Natural killer cell (primary cell): ENCODE results near the gene PDE11A. TPM values are rescaled to one million over a fixed set of nuclear protein-coding genes. Genes with fewer than 3 reads are reported as not detected.

ENCODE experiments used
- ATAC-seq, 3 donors: fragments of 150-1000 bp in 2 of 3; fragments of 200-7000 bp in 1 of 3; cut with Tn5 transposase; 1 replicate in 1 of 3; 2 replicates in 2 of 3; pipeline ENCODE4 v1.10.0; 2021; ENCODE audit warnings: mild to moderate bottlenecking in 2 of 3, moderate library complexity in 2 of 3
- DNase-seq, 2 donors: peaks; one replicate each; pipeline versions ENCODE4 v3.0.0 to v3.0.0-alpha.2; 2013 to 2021; ENCODE audit warnings: mixed read lengths in 1 of 2
- H3K27ac ChIP-seq: one replicate; pipeline ENCODE4 v1.5.1; 2013; ENCODE audit warnings: mild to moderate bottlenecking, low read length
- H3K27me3 ChIP-seq: one replicate; pipeline ENCODE4 v1.6.1; 2013; ENCODE audit warnings: low read length; ENCODE audit not compliant: control insufficient read depth, insufficient read depth
- H3K36me3 ChIP-seq: one replicate; pipeline ENCODE4 v1.6.1; 2013; ENCODE audit warnings: low read length; ENCODE audit not compliant: control insufficient read depth, insufficient read depth
- H3K4me1 ChIP-seq: one replicate; pipeline ENCODE4 v1.6.1; 2013; ENCODE audit warnings: low read length; ENCODE audit not compliant: control insufficient read depth, insufficient read depth
- H3K4me3 ChIP-seq: one replicate; pipeline ENCODE4 v1.5.1; 2013; ENCODE audit warnings: low read length
- H3K9me3 ChIP-seq: one replicate; pipeline ENCODE4 v1.6.1; 2013; ENCODE audit warnings: low read length; ENCODE audit not compliant: control insufficient read depth, insufficient read depth
- H3K27ac Mint-ChIP-seq, 2 donors: one replicate each; pipeline ENCODE4 v1.8.0; 2022; ENCODE audit warnings: mild to moderate bottlenecking in 2 of 2, mixed read lengths in 2 of 2, moderate library complexity in 1 of 2
- H3K27me3 Mint-ChIP-seq, 2 donors: one replicate each; pipeline ENCODE4 v1.8.0; 2022; ENCODE audit warnings: low read depth in 2 of 2, mixed read lengths in 2 of 2
- H3K36me3 Mint-ChIP-seq: one replicate; pipeline ENCODE4 v1.8.0; 2022; ENCODE audit warnings: mixed read lengths
- H3K4me1 Mint-ChIP-seq, 2 donors: one replicate each; pipeline ENCODE4 v1.8.0; 2022; ENCODE audit warnings: mixed read lengths in 2 of 2
- H3K4me3 Mint-ChIP-seq: one replicate; pipeline ENCODE4 v1.8.0; 2022; ENCODE audit warnings: mild to moderate bottlenecking, moderate library complexity, mixed read lengths
- H3K9me3 Mint-ChIP-seq, 2 donors: one replicate each; pipeline ENCODE4 v1.8.0; 2022; ENCODE audit warnings: mixed read lengths in 2 of 2
- whole genome bisulfite sequencing: methylation state at CpG from one replicate; pipeline ENCODE4 v1.1.7; 2013; ENCODE audit warnings: missing lambda C conversion rate; ENCODE audit not compliant: insufficient coverage; 5-methylcytosine and 5-hydroxymethylcytosine counted together
- intact Hi-C: fragments of 100-400 bp; cut with micrococcal nuclease; formaldehyde crosslinking; loops from one replicate; pipeline ENCODE4 v1.14.2; 2022
- total RNA-seq, 4 donors: library from RNA; stranded (reverse); fragments of 120-200 nt in 1 of 4; gene quantifications; one replicate each; pipeline versions ENCODE4 v1.2.3 to v1.2.4, GENCODE V29; 2013 to 2022
- TF ChIP-seq, protein P1 (sequence below): fragments of 200-600 bp; IDR thresholded peaks from one replicate; pipeline ENCODE4 v1.8.0; 2022; ENCODE audit warnings: antibody characterized with exemption

Gene PDE11A
- total RNA-seq, 3 donors from 2014 or later (not counting 1 experiment from before 2014, with no cell fraction given): not detected

DNA sequence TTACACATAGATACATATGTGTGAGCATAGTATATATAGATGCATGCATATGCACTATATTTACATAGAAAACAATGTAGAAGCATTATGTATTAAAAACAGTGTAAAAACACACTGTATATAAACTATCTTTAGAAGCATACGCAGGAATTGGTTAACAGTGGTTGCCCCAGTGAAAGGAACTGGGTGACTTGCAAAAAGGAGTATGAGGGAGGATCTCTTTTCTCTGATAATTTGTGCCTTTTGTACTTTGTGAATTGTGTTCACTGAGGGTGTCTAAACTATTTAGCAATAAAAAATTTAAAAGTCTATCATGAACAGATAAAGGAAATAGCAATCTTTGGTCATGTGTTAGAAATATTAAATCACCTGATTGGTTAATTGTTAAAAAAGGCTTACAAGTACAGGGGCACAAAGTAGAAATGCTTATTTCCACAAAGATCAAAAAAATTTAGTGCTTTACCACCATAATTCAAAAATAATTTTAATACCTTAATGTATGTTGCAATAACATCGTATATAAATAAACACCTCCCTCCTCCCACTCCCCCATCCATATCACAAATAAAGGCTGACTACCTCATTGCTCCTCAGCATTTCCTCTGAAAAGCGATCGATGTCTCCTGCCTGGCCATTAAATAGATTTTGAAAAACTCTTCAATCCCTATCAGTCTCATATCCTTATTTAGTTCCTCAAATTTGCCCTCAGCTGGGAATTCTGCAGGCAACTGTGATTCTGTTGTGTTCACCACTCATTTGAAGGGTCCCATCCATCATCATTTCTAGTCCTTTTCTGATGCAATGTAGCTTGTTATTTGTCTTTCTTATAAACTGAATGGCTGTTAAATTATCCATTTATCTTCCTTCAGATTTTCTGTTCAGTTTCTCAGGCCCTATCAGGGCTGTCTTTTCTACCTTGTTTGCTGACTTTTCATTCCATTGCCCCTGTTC lies 422.7 kb downstream of the PDE11A start:
- no peak for DNase-seq
- Mint-ChIP-seq H3K27ac (no peak overlapping the region), H3K4me1 (no peaks in the 10 kb centered on the region), H3K36me3 (no peaks in the 10 kb centered on the region), H3K27me3 (peaks cover 11 to 38% of the 10 kb centered on the region in 2 donors), H3K9me3 (no peaks in the 10 kb centered on the region), H3K4me3 (no peak overlapping the region)
- no peak overlapping the region for H3K27ac ChIP-seq
- TF ChIP-seq, protein P1, sequence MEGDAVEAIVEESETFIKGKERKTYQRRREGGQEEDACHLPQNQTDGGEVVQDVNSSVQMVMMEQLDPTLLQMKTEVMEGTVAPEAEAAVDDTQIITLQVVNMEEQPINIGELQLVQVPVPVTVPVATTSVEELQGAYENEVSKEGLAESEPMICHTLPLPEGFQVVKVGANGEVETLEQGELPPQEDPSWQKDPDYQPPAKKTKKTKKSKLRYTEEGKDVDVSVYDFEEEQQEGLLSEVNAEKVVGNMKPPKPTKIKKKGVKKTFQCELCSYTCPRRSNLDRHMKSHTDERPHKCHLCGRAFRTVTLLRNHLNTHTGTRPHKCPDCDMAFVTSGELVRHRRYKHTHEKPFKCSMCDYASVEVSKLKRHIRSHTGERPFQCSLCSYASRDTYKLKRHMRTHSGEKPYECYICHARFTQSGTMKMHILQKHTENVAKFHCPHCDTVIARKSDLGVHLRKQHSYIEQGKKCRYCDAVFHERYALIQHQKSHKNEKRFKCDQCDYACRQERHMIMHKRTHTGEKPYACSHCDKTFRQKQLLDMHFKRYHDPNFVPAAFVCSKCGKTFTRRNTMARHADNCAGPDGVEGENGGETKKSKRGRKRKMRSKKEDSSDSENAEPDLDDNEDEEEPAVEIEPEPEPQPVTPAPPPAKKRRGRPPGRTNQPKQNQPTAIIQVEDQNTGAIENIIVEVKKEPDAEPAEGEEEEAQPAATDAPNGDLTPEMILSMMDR: no peak
- H3K4me1 ChIP-seq: no peaks in the 10 kb centered on the region
- whole genome bisulfite sequencing: 94% methylated on average over 3 of the region's 4 CpGs
- no peak for ATAC-seq
- H3K9me3 ChIP-seq: no peaks in the 10 kb centered on the region
- no peaks in the 10 kb centered on the region for H3K36me3 ChIP-seq
- no peak overlapping the region for H3K4me3 ChIP-seq
- intact Hi-C loops: no loop called here
- no peaks in the 10 kb centered on the region for H3K27me3 ChIP-seq

DNA sequence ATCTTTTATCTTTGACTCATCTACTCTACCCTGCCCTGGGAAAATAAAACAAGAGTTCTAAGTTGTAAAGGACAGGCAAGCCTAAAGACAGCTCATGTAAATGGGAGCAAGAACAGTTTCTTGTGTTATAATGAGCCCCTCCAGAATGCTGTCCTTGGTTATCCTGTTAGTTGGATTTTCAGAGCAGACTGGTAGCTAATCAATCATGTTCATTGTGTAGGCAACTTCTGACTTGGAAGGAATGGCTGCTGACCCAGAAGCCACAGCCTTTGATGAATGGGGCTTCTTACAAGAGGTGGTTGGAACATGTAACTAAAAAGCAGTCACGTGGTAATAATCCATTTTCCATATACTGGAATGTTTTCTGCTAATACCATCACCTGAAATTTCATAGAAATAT lies 425.8 kb downstream of the PDE11A start:
- H3K27me3 Mint-ChIP-seq: peaks cover 10 to 18% of the 10 kb centered on the region in 2 donors
- no peaks in the 10 kb centered on the region for H3K4me1 ChIP-seq
- DNase-seq (no peak), ATAC-seq (no peak)
- no CpG with 5 or more reads among the region's 1 CpG for WGBS
- no peak overlapping the region for H3K4me3 ChIP-seq
- no peaks in the 10 kb centered on the region for H3K36me3 ChIP-seq
- no peaks in the 10 kb centered on the region for H3K9me3 Mint-ChIP-seq
- H3K27me3 ChIP-seq: no peaks in the 10 kb centered on the region
- H3K36me3 Mint-ChIP-seq: no peaks in the 10 kb centered on the region
- no peak overlapping the region for H3K4me3 Mint-ChIP-seq
- TF ChIP-seq, protein P1: no peak
- H3K27ac ChIP-seq: no peak overlapping the region
- intact Hi-C loops: no loop called here
- no peaks in the 10 kb centered on the region for H3K4me1 Mint-ChIP-seq
- H3K9me3 ChIP-seq: no peaks in the 10 kb centered on the region
- no peak overlapping the region for H3K27ac Mint-ChIP-seq

DNA sequence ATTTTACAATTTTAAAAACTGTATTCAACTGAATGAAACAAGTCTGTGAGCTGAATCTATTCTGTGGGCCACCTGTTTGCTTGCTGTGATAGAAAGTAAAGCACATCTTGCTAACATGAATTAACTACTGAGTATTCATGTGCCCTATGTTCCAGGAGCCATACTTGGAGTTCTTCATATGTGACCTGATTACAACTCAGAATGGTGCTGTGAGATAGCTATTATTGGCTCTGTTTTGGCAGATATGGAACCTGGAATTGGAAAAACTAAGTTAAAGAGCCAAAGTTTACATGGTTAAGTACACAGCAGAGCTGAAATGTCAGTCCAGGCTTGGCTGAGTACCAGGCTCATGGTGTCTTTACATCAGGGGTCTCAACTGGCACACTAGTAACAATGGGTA lies 426.3 kb downstream of the PDE11A start:
- Histone ChIP-seq H3K9me3 (no peaks in the 10 kb centered on the region), H3K27me3 (no peaks in the 10 kb centered on the region), H3K4me1 (no peaks in the 10 kb centered on the region), H3K4me3 (no peak overlapping the region), H3K36me3 (no peaks in the 10 kb centered on the region), H3K27ac (no peak overlapping the region)
- no peaks in the 10 kb centered on the region for H3K9me3 Mint-ChIP-seq
- no peak for DNase-seq
- ATAC-seq: no peak
- H3K27ac Mint-ChIP-seq: no peak overlapping the region
- no peak overlapping the region for H3K4me3 Mint-ChIP-seq
- intact Hi-C loops: no loop called here
- TF ChIP-seq, protein P1: no peak
- H3K36me3 Mint-ChIP-seq: no peaks in the 10 kb centered on the region
- H3K27me3 Mint-ChIP-seq: peaks cover 10 to 16% of the 10 kb centered on the region in 2 donors
- H3K4me1 Mint-ChIP-seq: no peaks in the 10 kb centered on the region
